OCI-LY7 (cell line): ENCODE results near the gene IGSF3. TPM values are rescaled to one million over a fixed set of nuclear protein-coding genes. Genes with fewer than 3 reads are reported as not detected.
"Not testable (repeated sequence)": the region's sequence is repeated elsewhere in the genome, so short reads cannot be mapped to it uniquely, and the experiment has no call there.

Source experiments
- BruUV-seq: library from RNA; stranded (reverse); fragments of 400-500 nt; replicated peaks from 2 replicates; lab custom pipeline; 2021; lab: Mats Ljungman, UMichigan
- CTCF ChIA-PET: fragments of 300-600 bp; sonication (Branson Sonifier 250); formaldehyde crosslinking; loops from one replicate; lab custom pipeline; 2022; ENCODE audit warnings: antibody characterized with exemption; ENCODE audit not compliant: unreplicated experiment; lab: Charles Lee
- POLR2A ChIA-PET: fragments of 300-600 bp; sonication (Branson Sonifier 250); formaldehyde crosslinking; loops from one replicate; lab custom pipeline; 2022; ENCODE audit warnings: antibody characterized with exemption; lab: Charles Lee
- DNase-seq: peaks from one replicate; pipeline ENCODE4 v3.0.0-alpha.2; 2015; ENCODE audit warnings: low spot score
- H2AFZ ChIP-seq: fragments of 200-600 bp; sonication (generic), shearing (Covaris generic); 2 replicates; pipeline ENCODE4 v1.6.1; 2014; ENCODE audit warnings: mild to moderate bottlenecking, antibody characterized with exemption, low read length, moderate library complexity
- H3K27ac ChIP-seq: fragments of 200-600 bp; sonication (generic); 2 replicates; pipeline ENCODE4 v1.5.1; 2014; ENCODE audit warnings: mixed run types, low read depth, mild to moderate bottlenecking, moderate library complexity, low read length, inconsistent platforms; ENCODE audit not compliant: poor library complexity, severe bottlenecking
- H3K36me3 ChIP-seq: fragments of 200-600 bp; sonication (generic); 2 replicates; pipeline ENCODE4 v1.6.1; 2014; ENCODE audit warnings: mild to moderate bottlenecking, antibody characterized with exemption, low read length, moderate library complexity, mixed read lengths; ENCODE audit not compliant: insufficient read depth
- H3K4me1 ChIP-seq: fragments of 200-600 bp; sonication (generic); 2 replicates; pipeline ENCODE4 v1.5.1; 2014; ENCODE audit warnings: mild to moderate bottlenecking, low read length; ENCODE audit not compliant: insufficient read depth, poor library complexity, severe bottlenecking
- H3K4me2 ChIP-seq: fragments of 200-600 bp; sonication (generic); 2 replicates; pipeline ENCODE4 v1.6.1; 2014; ENCODE audit warnings: mild to moderate bottlenecking, low read length
- H3K4me3 ChIP-seq: fragments of 200-600 bp; sonication (generic); 2 replicates; pipeline ENCODE4 v1.5.1; 2014; ENCODE audit warnings: mild to moderate bottlenecking, low read depth, low read length; ENCODE audit not compliant: poor library complexity, severe bottlenecking
- H3K79me2 ChIP-seq: fragments of 200-600 bp; sonication (generic); 2 replicates; pipeline ENCODE4 v1.6.1; 2016; ENCODE audit warnings: low read depth, mild to moderate bottlenecking, low read length, moderate library complexity, mixed read lengths; ENCODE audit not compliant: insufficient read depth
- H3K9me2 ChIP-seq: fragments of 200-600 bp; sonication (generic); 2 replicates; pipeline ENCODE4 v1.6.1; 2016; ENCODE audit warnings: mild to moderate bottlenecking, low read length, mixed read lengths; ENCODE audit not compliant: insufficient read depth
- H3K9me3 ChIP-seq: fragments of 200-600 bp; sonication (generic); 2 replicates; pipeline ENCODE4 v1.6.1; 2014; ENCODE audit warnings: mild to moderate bottlenecking, mixed run types, low read length, mixed read lengths
- H4K20me1 ChIP-seq: fragments of 200-600 bp; sonication (generic); 2 replicates; pipeline ENCODE4 v1.6.1; 2014; ENCODE audit warnings: mild to moderate bottlenecking, antibody characterized with exemption, low read length, moderate library complexity, mixed read lengths; ENCODE audit not compliant: insufficient read depth
- EZH2phosphoT487 ChIP-seq: fragments of 200-600 bp; sonication (generic); IDR thresholded peaks from 2 replicates; pipeline ENCODE4 v1.6.1; 2018; ENCODE audit warnings: low read depth, borderline replicate concordance, mild to moderate bottlenecking, mixed run types, antibody characterized with exemption, low read length, moderate library complexity, mixed read lengths
- intact Hi-C: fragments of 100-400 bp; cut with micrococcal nuclease; formaldehyde crosslinking; loops from one replicate; pipeline ENCODE4 v1.10.0; 2022; ENCODE audit not compliant: unreplicated experiment
- total RNA-seq, 2 experiments: library from RNA; depleted of rRNA in 1 of 2; stranded (reverse); fragments of >200 nt in 1 of 2; shearing (Covaris generic) in 1 of 2; gene quantifications; 2 replicates each; pipeline ENCODE4 v1.2.3, GENCODE V29; 2014 to 2022
- TF ChIP-seq, protein P1 (sequence below): fragments of 200-600 bp; sonication (generic); conservative IDR thresholded peaks from 2 replicates; pipeline ENCODE4 v1.5.1; 2014; ENCODE audit warnings: mild to moderate bottlenecking, antibody characterized with exemption, low read length, moderate library complexity, mixed read lengths

Gene IGSF3
- total RNA-seq, 2 experiments from 2014 or later = not detected

DNA sequence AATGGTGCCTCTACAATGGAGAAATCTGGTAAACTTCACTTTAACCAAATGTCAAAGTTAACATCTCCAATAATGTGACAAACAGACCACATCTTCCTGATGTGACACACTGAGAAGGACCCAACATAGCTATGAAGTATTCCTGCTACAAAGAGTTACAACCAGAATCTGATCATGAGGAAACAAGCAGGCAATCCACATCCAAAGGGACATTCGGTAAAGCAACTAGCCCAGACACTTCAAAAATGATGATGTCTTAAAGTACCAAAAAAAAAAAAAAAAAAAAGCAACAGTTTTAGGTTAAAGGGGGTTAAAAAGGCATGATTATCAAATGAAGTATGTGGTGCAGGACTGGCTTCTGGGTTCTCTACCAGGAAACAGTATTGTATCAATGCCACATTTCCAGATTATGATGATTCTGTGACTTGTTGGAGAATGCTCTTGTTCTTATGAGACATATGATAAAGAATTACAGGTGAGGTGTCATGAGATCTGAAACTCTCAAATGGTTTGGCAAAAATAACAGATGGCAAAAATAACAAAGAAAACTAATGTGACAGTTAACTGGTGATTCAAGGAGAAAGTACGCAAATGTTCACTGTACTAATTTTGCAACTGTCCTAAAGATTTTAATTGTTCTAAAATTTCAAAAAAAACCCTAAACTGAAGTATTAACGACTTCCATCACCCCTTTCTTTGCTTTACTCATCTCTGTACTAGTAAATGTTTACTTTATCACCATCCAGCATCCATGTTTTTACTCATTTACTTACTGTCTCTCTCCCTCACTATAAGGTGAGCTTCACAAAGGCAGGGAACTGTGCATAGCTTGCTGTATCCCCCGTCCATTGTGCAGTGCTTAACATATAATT, 99.5 kb downstream of the IGSF3 start:
- POLR2A ChIA-PET = interaction anchor here (0.6 to 1.9 kb wide), 3 partner anchors 11 to 1619 kb away, joined by 3 to 5 read pairs (median 3); no protein-coding TSS in a partner anchor
- no peaks in the 10 kb centered on the region for H3K36me3 ChIP-seq
- no TSS peak for BruUV-seq
- H3K4me1 ChIP-seq = no peaks in the 10 kb centered on the region
- no peaks in the 10 kb centered on the region for H4K20me1 ChIP-seq
- H3K9me3 ChIP-seq = no peaks in the 10 kb centered on the region
- no peak overlapping the region for H3K4me3 ChIP-seq
- H2AFZ ChIP-seq = no peak overlapping the region
- intact Hi-C loops = no loop called here
- CTCF ChIA-PET = no interaction called here
- DNase-seq = no peak
- TF ChIP-seq, protein P1, sequence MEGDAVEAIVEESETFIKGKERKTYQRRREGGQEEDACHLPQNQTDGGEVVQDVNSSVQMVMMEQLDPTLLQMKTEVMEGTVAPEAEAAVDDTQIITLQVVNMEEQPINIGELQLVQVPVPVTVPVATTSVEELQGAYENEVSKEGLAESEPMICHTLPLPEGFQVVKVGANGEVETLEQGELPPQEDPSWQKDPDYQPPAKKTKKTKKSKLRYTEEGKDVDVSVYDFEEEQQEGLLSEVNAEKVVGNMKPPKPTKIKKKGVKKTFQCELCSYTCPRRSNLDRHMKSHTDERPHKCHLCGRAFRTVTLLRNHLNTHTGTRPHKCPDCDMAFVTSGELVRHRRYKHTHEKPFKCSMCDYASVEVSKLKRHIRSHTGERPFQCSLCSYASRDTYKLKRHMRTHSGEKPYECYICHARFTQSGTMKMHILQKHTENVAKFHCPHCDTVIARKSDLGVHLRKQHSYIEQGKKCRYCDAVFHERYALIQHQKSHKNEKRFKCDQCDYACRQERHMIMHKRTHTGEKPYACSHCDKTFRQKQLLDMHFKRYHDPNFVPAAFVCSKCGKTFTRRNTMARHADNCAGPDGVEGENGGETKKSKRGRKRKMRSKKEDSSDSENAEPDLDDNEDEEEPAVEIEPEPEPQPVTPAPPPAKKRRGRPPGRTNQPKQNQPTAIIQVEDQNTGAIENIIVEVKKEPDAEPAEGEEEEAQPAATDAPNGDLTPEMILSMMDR = no peak
- TF ChIP-seq EZH2phosphoT487 = no peak
- H3K4me2 ChIP-seq = no peak overlapping the region
- H3K79me2 ChIP-seq = no peaks in the 10 kb centered on the region
- no peaks in the 10 kb centered on the region for H3K9me2 ChIP-seq
- no peak overlapping the region for H3K27ac ChIP-seq

DNA sequence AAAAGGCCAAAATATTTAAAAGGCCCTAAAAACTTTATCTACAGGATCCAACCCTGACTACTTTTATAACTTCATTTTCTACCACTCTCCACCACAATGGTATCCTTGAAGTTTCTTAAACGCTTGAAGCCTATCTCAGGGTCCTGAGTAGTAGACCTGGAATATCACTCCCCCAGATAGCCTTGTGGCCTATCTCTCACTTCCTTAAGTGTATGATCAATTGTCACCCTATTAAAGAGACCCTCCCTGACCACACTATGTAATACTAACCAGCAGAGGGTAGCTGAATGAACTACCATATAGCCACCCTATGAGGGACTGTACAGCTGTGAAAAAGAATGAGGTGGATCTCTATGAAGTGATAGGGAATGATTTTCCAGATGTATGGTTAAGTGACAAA, 102.3 kb downstream of the IGSF3 start:
- TF ChIP-seq, protein P1 = no peak
- TF ChIP-seq EZH2phosphoT487 = no peak
- H3K4me3 ChIP-seq = no peak overlapping the region
- H3K36me3 ChIP-seq = no peaks in the 10 kb centered on the region
- no peak overlapping the region for H3K4me2 ChIP-seq
- no TSS peak for BruUV-seq
- ChIA-PET POLR2A (no interaction called here), CTCF (no interaction called here)
- H3K9me3 ChIP-seq = no peaks in the 10 kb centered on the region
- H2AFZ ChIP-seq = no peak overlapping the region
- H3K79me2 ChIP-seq = no peaks in the 10 kb centered on the region
- H3K4me1 ChIP-seq = no peaks in the 10 kb centered on the region
- no peaks in the 10 kb centered on the region for H4K20me1 ChIP-seq
- no peak overlapping the region for H3K27ac ChIP-seq
- H3K9me2 ChIP-seq = no peaks in the 10 kb centered on the region
- DNase-seq = no peak
- intact Hi-C loops = no loop called here

DNA sequence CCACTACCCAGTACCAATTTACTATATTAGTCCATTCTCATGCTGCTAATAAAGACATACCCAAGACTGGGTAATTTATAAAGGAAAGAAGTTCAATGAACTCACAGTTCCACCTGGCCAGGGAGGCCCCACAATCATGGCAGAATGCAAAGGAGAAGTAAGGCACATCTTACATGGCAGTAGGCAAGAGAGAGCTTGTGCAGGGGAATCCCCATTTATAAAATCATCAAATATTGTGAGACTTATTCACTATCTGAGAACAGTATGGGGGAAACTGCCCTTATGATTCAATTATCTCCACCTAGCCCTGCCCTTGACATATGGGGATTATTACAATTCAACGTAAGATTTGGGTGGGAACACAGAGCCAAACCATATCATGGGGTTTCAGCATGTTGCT, 103.1 kb downstream of the IGSF3 start:
- TF ChIP-seq, protein P1 = no peak
- no peak for TF ChIP-seq EZH2phosphoT487

DNA sequence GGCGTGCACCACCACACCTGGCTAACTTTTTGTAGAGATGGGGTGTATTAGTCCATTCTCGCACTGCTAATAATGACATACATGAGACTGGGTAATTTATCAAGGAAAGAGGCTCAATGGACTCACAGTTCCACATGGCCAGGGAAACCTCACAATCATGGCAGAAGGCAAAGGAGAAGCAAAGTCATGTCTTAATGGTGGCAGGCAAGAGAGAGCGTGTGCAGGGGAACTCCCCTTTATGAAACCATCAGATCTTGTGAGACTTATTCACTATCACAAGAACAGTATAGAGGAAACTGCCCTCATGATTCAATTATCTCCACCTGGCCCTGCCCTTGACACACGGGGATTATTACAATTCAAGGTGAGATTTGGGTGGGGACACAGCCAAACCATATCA, 105.1 kb downstream of the IGSF3 start:
- H3K4me1 ChIP-seq, DNase-seq: not testable (repeated sequence)

More for the DNA sequence above, 103.1 kb downstream of the IGSF3 start:
- Histone ChIP-seq H3K4me1 (no peaks in the 10 kb centered on the region), H4K20me1 (no peaks in the 10 kb centered on the region), H3K4me3 (no peak overlapping the region), H3K9me3 (no peaks in the 10 kb centered on the region), H3K36me3 (no peaks in the 10 kb centered on the region), H2AFZ (no peak overlapping the region), H3K9me2 (no peaks in the 10 kb centered on the region), H3K27ac (no peak overlapping the region), H3K79me2 (no peaks in the 10 kb centered on the region), H3K4me2 (no peak overlapping the region)
- ChIA-PET POLR2A (no interaction called here), CTCF (no interaction called here)
- BruUV-seq = no TSS peak
- DNase-seq = no peak
- intact Hi-C loops = no loop called here

More for the DNA sequence above, 105.1 kb downstream of the IGSF3 start:
- H2AFZ ChIP-seq, H4K20me1 ChIP-seq, H3K4me2 ChIP-seq, intact Hi-C loops, H3K27ac ChIP-seq, H3K9me3 ChIP-seq, H3K79me2 ChIP-seq, POLR2A ChIA-PET, CTCF ChIA-PET, H3K36me3 ChIP-seq, H3K4me3 ChIP-seq, BruUV-seq, H3K9me2 ChIP-seq: not testable (repeated sequence)
